Activated naive CD8-positive, alpha-beta T cell treated with anti-CD3 and anti-CD28 coated beads, Interleukin-2, amount 50 U/mL, for 16 hours (primary cell): Measurements from ENCODE around the gene BNC2.
"Not testable (repeated sequence)": the region's sequence is repeated elsewhere in the genome, so short reads cannot be mapped to it uniquely, and the experiment has no call there.

Experiments
- DNase-seq: peaks from one replicate; pipeline ENCODE4 v3.0.0-alpha.2; 2020; ENCODE audit warnings: low read depth, low spot score

Gene BNC2

DNA sequence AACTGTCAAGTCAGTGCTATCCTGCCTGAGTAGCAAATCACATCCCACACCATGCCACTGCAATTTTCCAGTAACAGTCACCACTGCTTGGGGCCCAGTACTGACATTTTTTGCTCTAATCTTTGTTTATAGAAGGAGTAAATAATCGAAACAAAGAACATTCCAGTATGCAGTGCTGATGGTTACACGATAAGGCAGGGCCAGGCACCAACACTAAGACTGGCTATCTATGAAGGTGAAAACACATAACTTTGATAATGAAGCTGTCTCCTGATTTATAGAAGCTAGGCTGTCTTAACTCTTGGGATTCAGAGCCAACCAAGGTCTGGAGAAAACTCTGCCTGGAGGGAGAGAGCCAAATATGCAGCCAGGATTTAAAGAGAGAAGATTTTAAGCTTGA, 365.3 kb downstream of the BNC2 start:
- no peak for DNase-seq

DNA sequence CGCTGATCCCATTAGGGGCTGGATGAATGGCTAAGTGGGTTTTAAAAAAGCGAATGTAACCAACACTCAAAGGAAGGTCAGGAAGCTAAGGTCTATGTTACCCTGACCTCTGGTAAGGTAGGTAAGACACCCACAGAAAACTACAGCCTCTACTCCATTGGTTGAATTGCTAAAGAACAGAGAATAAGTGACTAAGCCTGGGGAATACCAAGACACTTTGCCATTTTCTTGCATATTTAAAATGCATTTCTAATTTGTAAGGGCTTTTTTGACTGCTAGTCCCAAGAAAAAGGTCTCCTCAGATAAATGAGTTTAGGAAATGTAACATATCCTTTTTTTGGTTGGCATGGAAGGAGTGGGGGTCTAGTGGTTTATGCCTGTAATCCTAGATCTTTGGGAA, 368.7 kb downstream of the BNC2 start:
- DNase-seq, result no peak

DNA sequence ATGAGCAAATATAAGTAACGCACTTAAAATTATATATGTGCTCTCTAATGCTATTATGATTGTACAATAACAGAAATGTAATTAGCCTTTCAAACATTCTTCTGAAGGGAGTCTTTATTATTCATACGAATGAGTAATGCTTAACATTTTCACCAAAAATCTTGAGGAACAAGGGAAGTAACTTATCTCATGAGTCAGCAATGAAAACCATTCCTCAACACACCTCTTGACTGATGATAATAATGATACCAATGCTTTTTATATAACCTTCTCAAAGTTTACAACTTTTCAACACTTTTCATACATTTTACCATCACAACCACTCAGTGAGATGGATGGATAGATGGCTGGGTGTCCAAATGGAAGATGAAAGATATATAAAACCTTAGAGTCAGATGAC, 369.3 kb downstream of the BNC2 start:
- DNase-seq, result no peak

DNA sequence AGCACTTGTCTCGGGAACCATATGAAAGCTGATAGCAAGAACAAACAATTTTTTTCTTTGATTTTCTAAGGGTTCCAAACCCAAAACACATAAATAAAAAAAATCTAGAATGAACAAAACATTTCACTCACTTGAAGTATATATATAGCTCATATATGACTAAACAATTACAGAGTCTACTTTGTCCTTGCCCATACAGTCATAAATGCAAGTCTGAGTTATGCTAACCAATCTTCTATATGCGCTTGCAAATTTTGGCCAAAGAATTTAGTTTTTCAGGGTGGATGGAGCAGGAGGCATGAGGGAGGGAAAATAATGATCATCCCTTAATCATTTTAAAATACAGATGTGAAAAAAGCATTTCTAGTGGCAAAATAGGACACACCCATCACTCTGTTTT, 370.1 kb downstream of the BNC2 start:
- DNase-seq, result no peak

DNA sequence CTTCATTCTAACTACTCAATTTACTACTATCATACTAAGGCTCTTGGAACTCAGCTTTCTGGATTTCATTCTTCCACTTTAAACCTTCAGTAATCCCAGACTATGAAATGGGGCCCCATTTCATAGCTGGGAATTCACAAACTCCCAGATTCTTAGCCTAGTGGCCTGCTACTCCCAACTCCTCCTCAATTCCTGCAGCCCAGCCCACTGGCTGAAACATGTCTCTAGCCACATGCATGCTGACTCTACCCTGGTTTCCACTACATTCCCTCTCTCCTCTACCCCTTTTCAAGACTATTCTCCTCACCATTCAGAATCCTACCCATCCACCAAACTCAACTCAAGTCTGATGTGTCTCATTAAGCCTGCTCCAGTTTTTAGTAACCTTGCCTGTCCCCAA, 370.6 kb downstream of the BNC2 start:
- no peak for DNase-seq

DNA sequence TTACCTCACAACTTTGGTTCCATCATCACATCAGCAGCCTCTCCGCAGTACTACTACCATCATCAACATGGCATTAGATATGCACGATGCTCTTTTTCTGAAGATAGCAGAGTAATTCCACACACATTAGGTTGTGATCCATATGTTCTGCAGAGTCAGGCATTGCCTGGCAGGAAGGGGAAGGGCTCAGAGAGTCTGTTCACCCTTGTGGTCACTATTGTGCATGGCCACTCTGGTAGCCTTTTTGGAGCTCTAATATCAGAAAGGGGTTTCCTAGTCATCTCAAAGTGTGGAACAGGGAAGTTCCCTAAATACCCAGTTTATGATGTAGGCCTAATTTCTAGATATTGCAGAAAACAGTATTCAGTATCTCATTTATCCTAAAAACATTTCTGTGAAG, 373.6 kb downstream of the BNC2 start:
- no peak for DNase-seq

DNA sequence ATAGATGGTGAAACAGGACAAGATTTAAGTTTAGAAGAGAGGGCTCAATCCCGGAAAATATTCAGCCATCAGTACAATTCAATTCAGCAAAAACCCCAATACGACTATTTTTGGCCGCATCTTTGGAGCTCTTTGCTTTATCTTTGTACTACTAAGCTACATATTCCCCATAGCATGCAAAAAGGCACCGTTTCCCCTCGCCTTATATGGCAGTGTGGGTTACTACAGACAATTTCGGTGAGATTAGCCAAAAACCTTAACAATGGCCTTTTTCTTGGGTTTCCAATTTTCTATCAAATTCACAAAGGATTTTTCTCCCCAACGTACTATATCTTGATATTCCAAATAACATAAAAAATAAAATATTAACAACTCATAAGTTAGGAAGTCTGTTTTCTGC, 382.6 kb downstream of the BNC2 start:
- DNase-seq, result no peak

DNA sequence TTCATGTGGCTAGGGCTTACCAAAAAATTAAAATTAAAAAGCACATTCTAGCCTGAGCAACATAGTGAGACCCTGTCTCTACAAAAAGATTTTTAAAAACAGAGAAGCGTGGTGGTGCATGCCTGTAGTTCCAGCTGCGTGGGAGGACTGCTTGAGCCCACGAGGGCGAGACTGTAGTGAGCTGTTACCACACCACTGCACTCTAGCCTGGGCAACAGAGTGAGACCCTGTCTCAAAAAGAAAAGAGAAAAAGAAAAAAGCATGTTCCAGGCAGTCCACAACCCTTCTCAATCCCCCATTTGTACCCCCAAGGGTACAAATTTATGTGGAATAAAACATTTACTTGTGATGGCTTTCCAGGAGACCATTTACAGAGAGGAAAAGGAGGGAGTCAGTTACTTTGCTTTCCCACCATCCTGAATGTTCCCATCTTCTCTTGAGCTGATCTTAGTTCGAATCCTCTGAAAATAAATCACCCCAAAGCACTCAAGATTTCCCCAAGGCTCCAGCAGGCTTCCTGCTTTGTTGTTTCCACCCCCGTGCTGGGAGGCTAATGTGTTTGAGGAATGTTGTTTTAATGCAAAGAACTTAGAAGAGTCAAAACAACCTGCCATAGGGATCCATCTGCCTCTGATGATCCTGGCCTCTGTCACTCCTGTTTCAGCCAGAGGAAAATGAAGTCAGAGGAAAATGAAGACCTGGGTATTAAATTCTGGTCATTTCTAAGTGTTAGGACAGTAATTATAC, 384.7 kb downstream of the BNC2 start:
- no peak for DNase-seq

DNA sequence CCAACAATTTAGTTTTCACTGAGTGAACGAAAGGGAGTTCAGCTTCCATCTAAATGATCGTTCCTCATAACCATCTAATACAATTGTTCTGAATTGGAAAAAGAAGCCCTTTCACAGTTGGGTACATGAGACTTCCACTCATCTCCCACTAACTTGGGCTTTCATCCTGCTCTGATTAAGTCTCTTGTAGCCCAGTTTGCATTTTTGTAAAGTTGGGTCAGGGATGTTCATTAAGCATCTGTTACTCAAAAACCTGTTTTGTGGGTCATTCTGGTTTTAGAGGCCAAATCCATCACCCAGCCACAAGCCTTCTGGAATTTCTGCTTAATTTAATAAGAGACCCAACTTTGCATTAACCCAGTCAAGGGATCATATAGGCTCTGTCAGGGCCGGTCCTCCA, 385.3 kb downstream of the BNC2 start:
- no peak for DNase-seq

DNA sequence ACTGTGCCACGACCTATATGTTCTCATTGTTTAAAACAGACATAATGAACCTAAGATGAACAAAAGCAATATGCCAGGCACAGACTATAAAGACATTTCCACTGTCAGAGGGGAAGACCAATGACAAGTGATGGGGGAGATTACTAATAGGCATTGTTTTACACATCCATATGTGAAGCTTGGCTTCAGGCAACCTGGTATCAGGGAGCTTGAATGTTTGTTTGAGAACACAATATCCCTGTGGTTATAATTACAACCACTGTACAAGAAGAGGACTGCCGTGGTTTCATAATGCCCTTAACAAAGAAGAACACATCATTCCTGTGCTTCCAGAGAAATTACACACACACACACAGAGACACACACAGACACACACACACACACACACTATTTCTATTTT, 385.7 kb downstream of the BNC2 start:
- DNase-seq, result no peak

DNA sequence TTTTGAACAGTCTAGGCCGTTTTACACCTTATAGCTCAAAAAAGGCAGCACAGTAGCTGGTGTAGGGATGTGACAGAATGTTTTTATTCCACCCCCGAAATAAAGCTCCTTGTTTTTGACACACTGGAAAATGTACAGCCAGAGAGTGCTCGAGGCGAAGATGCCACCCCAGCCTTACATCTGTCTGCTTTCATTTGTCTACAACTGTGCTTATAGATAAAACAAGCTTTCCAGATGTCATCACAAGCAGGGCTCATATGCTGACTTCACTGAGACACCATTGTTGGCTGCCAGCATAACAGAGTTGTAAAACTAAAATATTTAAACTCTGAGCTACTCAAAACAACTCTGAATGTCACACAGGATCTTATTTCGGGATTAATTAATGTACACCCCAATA, 386.3 kb downstream of the BNC2 start:
- no peak for DNase-seq

DNA sequence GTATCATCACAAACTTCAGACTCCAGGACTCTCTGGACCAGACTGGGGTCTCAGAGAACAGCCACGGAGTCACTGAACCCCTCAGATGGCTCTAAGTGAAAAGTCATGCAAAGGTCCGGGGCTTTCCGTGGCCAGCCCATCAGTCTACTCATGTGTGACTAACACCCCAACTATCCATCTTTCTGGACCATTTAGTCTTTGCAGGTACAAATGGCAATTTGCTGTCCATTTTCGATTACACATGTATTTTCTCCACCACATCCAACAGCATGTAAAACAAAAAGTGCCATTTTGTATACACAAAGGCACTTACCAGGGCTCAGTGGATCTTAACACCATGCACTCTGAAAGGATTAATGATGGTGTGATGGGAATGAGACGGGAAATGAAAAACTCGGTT, 387.7 kb downstream of the BNC2 start:
- no peak for DNase-seq

DNA sequence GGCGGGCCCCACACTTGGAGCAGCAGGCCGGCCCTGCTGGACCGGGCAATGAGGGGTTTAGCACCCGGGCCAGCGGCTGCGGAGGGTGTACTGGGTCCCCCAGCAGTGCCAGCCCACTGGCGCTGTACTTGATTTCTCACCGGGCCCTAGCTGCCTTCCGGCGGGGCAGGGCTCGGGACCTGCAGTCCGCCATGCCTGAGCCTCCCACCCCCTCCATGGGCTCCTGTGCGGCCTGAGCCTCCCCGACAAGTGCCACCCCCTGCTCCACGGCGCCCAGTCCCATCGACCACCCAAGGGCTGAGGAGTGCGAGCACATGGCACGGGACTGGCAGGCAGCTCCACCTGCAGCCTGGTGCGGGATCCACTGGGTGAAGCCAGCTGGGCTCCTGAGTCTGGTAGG, 389.9 kb downstream of the BNC2 start:
- not testable (repeated sequence) for DNase-seq

DNA sequence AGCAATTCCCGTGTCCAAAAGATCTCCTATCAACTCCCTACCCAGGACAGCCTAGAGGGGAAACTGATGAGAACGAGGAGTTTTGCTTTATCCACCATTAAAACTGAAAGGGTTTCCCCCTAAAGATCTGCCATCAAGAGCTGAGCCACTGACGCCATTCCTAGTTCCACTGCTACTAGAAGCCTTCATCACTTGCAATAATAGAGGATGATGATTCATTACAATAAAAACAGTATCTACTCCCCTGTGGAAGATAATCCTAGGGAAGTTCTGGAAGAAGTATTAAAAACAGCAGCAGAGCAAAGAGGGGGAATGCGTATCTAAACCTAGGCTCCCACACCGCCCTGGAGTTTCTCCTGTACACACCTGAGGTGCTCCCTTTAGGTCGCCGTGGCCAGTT, 394.5 kb downstream of the BNC2 start:
- no peak for DNase-seq

DNA sequence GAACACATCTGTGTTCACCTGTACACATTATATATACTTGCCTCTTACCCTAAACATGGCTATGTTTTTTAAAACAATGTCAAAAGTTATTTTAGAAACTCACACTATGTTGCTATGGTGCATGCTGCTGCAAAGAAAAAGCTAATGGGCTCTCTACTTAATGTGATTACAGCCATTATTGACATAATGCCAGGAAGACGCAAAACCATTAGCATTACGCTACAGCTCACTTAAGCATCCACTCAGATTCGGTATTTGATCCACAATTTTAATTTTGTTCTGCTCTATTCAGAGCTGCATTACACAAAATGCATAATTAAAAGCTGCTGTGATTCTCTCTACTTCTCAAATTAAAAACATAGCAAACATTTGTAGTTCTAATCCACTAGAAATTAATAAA, 395.2 kb downstream of the BNC2 start:
- DNase-seq, result no peak

DNA sequence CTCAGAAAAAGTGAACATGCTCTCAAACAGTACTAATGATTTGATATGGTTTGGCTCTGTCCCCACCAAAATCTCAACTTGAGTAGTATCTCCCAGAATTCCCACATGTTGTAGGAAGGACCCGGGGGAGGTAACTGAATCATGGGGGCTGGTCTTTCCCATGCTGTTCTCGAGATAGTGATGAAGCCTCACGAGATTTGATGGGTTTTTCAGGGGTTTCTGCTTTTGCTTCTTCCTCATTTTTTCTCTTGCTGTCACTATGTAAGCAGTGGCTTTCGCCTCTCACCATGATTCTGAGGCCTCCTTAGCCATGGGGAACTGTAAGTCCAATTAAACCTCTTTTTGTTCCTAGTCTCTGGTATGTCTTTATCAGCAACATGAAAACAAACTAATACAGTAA, 401.3 kb downstream of the BNC2 start:
- DNase-seq, result no peak

DNA sequence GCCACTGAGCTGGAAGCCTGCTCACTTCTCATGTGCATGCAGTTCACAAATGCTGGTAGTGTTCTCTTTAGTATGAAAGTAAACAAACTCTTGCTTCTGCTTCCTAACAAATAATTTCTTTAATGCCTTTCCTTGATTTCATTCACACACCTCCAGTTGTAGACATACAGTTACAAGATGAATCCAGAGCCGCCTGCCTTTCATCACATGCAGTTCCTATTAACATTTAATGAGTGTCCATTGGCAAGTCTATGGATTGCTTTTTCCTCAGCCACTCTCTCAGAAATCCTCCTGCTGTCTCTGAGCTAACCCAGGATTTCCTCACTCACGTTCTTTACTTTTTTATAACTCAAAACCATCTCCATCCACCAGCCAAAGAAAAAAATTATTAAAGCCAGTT, 408.6 kb downstream of the BNC2 start:
- no peak for DNase-seq

DNA sequence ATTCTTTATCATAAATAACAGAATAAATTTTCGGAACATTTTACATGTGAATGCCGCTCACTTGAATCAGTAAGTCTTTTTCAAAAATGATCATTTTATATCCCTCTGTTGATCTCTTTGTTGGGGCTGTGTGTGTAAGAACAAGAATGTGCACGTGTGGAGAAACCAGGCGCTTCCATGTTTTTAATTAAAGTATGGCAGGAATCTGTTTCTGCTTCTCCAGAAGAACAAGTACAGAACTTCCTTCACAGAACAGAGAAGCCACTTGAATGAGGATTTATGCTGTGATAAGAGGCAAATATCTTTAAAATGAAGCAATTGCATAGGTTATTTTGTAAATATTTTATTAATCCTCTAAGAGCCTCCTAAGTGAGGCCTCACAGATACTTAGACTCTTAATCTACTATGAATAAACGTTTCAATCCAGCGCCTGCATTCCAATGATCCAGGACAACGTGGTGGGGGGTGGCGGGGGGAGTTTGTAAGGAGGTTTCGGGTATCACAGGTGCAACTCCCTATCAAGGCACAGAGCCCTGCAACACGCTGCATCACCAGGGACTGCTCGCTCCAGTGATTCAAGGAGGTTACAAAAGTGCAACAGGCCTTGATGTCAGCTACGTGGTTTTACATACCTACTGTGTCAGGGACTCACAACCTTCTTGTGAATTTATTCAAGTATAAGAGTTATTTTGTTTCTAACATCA, 409.2 kb downstream of the BNC2 start:
- DNase-seq, result no peak

DNA sequence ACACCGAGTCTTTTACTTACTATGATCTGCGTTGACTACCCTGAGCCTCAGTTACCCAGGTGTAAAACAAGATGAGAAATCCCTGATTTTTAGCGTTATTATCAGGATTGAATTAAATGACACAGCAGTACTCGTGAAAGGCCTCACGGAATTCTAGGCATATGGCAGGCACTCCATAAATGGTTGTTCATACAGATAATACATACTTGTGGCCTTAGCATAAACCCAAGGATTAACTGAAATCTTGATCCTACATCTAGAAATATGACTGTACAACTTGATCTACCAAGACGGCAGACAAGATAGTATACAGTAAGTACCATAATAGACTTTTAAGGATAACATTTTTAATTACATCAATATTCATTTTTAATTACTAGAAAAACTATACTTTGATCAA, 409.8 kb downstream of the BNC2 start:
- DNase-seq, result no peak

DNA sequence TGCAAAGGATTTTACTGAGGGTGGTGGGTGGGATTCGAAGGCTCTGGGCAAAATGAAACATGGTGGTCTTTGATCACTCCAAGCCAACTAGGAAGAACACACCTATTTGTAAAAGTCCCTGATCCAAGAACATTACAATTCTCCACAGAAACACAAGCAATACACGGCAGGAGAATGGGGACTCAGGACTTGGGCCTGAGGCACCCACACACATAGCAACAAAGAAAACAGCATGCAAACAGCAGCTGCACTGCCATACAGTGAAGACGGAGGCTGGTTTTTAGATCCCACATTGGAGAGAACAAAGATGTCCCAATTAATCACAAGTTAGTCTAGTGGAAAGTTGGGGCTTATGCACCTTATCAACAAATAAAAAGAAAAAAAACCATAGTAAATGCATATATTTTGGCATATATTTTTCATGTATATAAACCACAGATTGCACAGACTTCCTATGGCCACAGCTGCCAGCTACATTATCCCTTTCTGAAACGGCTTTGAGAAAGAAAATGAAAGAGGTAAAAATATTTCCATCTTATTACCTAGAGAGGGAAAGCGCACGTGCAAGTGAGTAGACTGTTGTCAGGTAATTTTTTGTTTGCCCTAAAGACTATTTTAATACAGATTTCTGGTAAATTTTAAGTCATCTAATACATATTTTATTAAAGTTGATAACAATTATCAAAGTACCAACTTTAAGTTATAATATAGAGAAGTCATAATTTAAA, 410.9 kb downstream of the BNC2 start:
- DNase-seq, result no peak

DNA sequence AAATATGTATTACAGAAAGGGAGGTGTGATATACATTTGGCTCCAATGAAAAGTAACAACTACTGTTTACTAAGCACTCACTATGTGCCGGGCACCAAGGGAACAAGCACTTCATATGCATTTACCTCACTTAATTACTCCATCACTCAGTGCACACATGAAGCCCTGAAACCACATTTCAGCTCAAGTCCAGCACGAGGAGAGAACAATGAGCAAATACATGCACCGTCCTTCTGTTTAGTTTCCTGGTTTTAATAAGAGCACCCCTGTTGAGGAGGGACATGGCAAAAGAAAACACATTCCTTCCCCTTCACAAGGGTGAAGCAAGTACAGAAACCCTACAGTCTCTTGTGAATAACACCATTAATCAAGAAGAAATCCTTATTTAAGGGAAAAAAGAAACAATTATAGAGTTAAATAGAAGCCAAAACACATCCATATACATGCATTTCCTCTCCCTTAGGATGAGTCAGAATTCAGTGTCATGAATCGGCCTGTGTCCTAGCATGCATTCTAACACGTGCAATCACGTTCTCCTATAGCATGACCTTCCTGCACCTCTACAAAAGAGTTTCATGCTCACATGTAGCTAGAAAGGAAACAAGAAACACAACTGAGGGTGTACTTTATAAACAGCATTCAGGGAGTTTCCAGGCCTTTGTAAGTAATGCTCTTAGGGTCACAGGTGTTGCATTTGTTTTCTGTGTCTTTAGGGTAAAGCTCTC, 411.6 kb downstream of the BNC2 start:
- no peak for DNase-seq

DNA sequence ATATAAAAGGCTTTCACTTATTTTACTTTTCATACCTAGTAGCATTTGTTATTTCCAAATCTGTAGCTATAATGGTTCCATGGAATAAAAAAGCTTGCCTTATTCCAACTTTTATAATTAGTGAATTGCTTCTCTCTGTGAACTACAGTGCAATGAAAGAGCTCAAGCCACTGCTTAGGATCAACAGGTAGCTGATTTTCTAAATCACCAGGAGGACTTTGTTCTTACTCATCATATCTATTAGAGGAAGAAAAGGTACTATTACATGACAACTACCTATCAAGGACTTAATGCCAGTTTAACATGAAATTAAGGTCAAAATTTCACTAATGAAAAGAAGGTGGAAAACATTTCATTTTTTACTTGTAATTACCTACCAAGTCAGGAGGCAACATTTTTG, 414.6 kb downstream of the BNC2 start:
- no peak for DNase-seq
